Kidney glomerular epithelial cell (primary cell): ENCODE data around the gene ANGPTL4.
A peak's percentile ranks its signal among the peaks of the same experiment; 100 is the strongest.

Source experiments
- DNase-seq: peaks from one replicate; lab custom pipeline; 2025; lab: John Stamatoyannopoulos, UW

The ANGPTL4 gene

DNA sequence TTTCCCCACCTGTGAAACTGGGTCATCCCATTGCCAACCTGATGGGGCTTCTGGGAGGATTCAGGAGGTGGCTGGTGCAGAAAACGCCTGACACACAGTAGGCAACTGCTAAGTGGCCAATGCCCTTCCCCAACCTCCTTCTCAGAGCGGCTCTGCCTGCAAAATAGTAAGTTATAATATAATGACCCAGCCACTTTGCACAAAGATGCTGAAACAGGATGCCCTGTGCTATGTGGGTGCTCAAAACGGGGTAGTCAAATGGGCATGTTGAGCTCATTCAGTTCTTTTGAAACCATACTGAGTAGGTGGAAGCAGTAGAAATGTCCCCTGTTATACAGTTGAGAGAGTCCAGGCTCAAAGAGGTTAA lies 49.7 kb downstream of the ANGPTL4 start:
- DNase-seq, result no peak

DNA sequence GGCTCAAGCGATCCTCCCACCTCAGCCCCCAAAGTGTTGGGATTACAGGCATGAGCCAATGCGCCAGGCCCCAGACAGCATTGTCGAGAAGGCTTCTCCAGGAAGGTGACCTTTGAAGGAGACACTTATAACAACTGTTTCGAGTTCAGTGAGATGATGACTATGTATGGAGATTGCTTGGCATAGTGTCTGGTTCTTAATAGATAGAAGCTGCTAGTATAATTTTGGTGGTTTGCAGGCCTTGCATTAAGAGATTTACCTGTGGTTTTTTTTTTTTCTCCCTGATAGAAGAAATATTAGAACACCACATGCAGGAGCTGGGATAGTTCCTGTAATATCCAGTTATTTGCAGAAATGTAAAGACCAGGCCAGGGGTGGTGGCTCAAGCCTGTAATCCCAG lies 52.8 kb downstream of the ANGPTL4 start:
- no peak for DNase-seq

DNA sequence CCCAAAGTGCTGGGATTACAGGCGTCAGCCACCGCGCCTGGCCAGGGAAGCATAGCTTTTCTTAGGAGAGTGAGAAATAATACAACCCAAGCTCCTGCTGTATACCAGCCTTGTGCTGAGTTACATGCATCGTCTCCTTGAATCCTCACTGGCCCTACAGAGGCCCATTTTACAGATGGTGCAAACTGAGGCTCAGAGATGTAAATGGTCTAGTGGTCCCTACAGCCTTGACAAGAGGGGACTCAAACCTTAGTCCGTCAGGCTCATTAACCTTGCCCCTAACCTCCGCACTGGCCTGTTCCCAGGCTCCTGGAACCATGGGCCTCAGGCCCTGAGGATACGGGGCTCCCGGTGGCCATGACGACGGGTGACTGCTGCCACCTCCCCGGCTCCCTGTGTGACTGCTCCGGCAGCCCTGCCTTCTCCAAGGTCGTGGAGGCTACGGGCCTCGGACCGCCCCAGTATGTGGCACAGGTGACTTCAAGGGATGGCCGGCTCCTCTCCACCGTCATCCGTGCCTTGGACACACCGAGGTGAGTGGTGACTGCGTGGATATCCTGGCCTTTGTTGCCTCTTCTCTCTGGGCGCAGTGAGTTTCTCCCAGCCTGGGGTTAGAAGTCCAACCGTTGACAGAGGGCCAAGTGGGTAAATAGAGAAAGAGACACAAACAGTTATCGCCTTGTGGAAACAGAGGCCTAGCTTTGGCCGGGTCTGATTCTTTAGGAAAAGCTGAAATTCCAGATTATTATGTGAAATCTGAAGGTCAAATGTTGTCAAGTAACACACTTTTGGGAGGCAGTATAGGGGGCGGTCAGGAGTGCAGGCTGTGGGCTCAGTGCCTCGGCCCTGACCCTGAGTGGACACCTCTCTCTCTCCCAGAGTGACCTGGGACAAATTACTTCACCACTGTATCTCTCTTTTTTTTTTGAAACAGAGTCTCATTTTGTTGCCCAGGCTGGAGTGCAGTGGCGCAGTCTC lies 57.8 kb downstream of the ANGPTL4 start:
- no peak for DNase-seq

DNA sequence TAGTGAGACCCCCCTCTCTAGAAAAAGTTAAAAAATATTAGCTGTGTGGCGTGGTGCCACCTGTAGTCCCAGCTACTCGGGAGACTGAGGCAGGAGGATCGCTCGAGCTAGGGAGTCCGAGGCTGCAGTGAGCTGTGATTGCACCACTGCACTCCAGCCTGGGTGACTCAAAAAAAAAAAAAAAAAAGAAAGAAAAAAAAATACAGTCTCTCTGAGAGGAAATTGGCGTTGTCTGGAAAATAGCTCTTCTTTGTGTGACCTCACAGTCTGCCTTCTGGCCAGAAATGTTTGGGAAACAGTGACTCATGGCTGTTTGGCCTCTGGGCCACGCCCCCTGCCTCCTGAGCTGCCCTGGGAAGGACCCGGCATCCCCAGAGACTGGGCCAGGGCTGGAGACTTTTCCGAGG lies 59.9 kb downstream of the ANGPTL4 start:
- DNase-seq, result peak; percentile 92
